GM23338 (cell line): ENCODE data around the gene WDR20. TPM values are rescaled to one million over a fixed set of nuclear protein-coding genes. Genes with fewer than 3 reads are reported as not detected.

Source experiments
- ATAC-seq: fragments of 200-7000 bp; cut with Tn5 transposase; 3 replicates; pipeline ENCODE4 v1.9.1; 2020
- DNase-seq: peaks from one replicate; pipeline ENCODE4 v3.0.0-alpha.2; 2015; ENCODE audit warnings: low spot score
- H2AFZ ChIP-seq: fragments of 200-600 bp; sonication (generic); 2 replicates; pipeline ENCODE4 v1.8.0; 2016; ENCODE audit warnings: antibody characterized with exemption, mild to moderate bottlenecking, moderate library complexity
- H3F3A ChIP-seq: fragments of 200-600 bp; sonication (generic); replicated peaks from 2 replicates; pipeline ENCODE4 v1.8.0; 2017; ENCODE audit warnings: antibody characterized with exemption, mixed run types, low read depth
- H3K27ac ChIP-seq: fragments of 200-600 bp; sonication (generic); 2 replicates; pipeline ENCODE4 v1.6.1; 2016; ENCODE audit warnings: low read depth
- H3K27me3 ChIP-seq: fragments of 200-600 bp; sonication (generic); 2 replicates; pipeline ENCODE4 v1.8.0; 2016; ENCODE audit warnings: mild to moderate bottlenecking, mixed run types, moderate library complexity; ENCODE audit not compliant: insufficient read depth
- H3K36me3 ChIP-seq: fragments of 200-600 bp; sonication (generic); 2 replicates; pipeline ENCODE4 v1.8.0; 2016; ENCODE audit warnings: mild to moderate bottlenecking; ENCODE audit not compliant: insufficient read depth
- H3K4me1 ChIP-seq: fragments of 200-600 bp; sonication (generic); 2 replicates; pipeline ENCODE4 v1.8.0; 2016; ENCODE audit warnings: mild to moderate bottlenecking, moderate library complexity; ENCODE audit not compliant: insufficient read depth
- H3K4me2 ChIP-seq: fragments of 200-600 bp; sonication (generic); 2 replicates; pipeline ENCODE4 v1.7.1; 2017; ENCODE audit warnings: mixed run types
- H3K4me3 ChIP-seq: fragments of 200-600 bp; sonication (generic); 2 replicates; pipeline ENCODE4 v1.6.1; 2016; ENCODE audit warnings: mixed run types
- H3K79me2 ChIP-seq: fragments of 200-600 bp; sonication (generic); replicated peaks from 2 replicates; pipeline ENCODE4 v1.8.0; 2017; ENCODE audit warnings: mild to moderate bottlenecking; ENCODE audit not compliant: insufficient read depth
- H3K9me2 ChIP-seq: fragments of 200-600 bp; sonication (generic); 2 replicates; pipeline ENCODE4 v1.8.0; 2017; ENCODE audit not compliant: insufficient read depth
- H4K20me1 ChIP-seq: fragments of 200-600 bp; sonication (generic); replicated peaks from 2 replicates; pipeline ENCODE4 v1.8.0; 2017; ENCODE audit warnings: mild to moderate bottlenecking; ENCODE audit not compliant: insufficient read depth
- H3K27ac Mint-ChIP-seq: 2 replicates; pipeline ENCODE4 v1.8.0; 2020; ENCODE audit warnings: inconsistent platforms, mild to moderate bottlenecking, moderate library complexity, mixed read lengths
- H3K27me3 Mint-ChIP-seq: 3 replicates; pipeline ENCODE4 v1.8.0; 2022; ENCODE audit warnings: low read depth, mild to moderate bottlenecking, moderate library complexity, mixed read lengths, inconsistent platforms; ENCODE audit not compliant: insufficient read depth, poor library complexity
- H3K36me3 Mint-ChIP-seq: 3 replicates; pipeline ENCODE4 v1.8.0; 2021; ENCODE audit warnings: low read depth, mild to moderate bottlenecking, inconsistent platforms, moderate library complexity, mixed read lengths
- H3K4me1 Mint-ChIP-seq: 3 replicates; pipeline ENCODE4 v1.8.0; 2020; ENCODE audit warnings: mild to moderate bottlenecking, inconsistent platforms, mixed read lengths
- H3K4me3 Mint-ChIP-seq: 3 replicates; pipeline ENCODE4 v1.8.0; 2021; ENCODE audit warnings: moderate library complexity, mild to moderate bottlenecking, inconsistent platforms, mixed read lengths
- H3K9me3 Mint-ChIP-seq: 3 replicates; pipeline ENCODE4 v1.8.0; 2020; ENCODE audit warnings: moderate library complexity, mild to moderate bottlenecking, inconsistent platforms, mixed read lengths
- CREB1 ChIP-seq: fragments of 250-450 bp; sonication (Bioruptor Pico); IDR thresholded peaks from 2 replicates; pipeline ENCODE4 v1.5.0; 2020; ENCODE audit warnings: low read depth, mild to moderate bottlenecking, moderate library complexity
- CTCF ChIP-seq, 2 experiments: fragments of 200-600 bp in 1 of 2; sonication (generic) in 1 of 2; conservative IDR thresholded peaks; 2 replicates each; pipeline versions ENCODE4 v1.5.1 to v1.6.1; 2016 to 2017; ENCODE audit warnings: antibody characterized with exemption in 2 of 2, low read depth in 2 of 2, mild to moderate bottlenecking in 2 of 2, moderate library complexity in 1 of 2
- EZH2 ChIP-seq: fragments of 200-600 bp; sonication (generic); IDR thresholded peaks from one replicate; pipeline ENCODE4 v1.8.0; 2017; ENCODE audit warnings: antibody characterized with exemption, mild to moderate bottlenecking, low read depth; ENCODE audit not compliant: unreplicated experiment
- JUNB ChIP-seq: IDR thresholded peaks from one replicate; pipeline ENCODE4 v1.6.1; 2016; ENCODE audit warnings: antibody characterized with exemption; ENCODE audit not compliant: unreplicated experiment
- NANOG ChIP-seq: IDR thresholded peaks from 2 replicates; pipeline ENCODE4 v1.6.1; 2016; ENCODE audit warnings: antibody characterized with exemption, borderline replicate concordance
- POLR2AphosphoS5 ChIP-seq: IDR thresholded peaks from 2 replicates; pipeline ENCODE4 v1.6.1; 2016; ENCODE audit warnings: antibody characterized with exemption, low read depth
- REST ChIP-seq: IDR thresholded peaks from one replicate; pipeline ENCODE4 v1.6.1; 2018; ENCODE audit warnings: antibody characterized with exemption; ENCODE audit not compliant: unreplicated experiment
- STAT1 ChIP-seq: IDR thresholded peaks from one replicate; pipeline ENCODE4 v1.6.1; 2016; ENCODE audit warnings: antibody characterized with exemption; ENCODE audit not compliant: unreplicated experiment
- ZNF114 ChIP-seq: fragments of 250-450 bp; sonication (Bioruptor Pico); IDR thresholded peaks from 2 replicates; pipeline ENCODE4 v1.5.0; 2020; ENCODE audit warnings: mild to moderate bottlenecking, moderate library complexity
- ZNF331 ChIP-seq: fragments of 250-450 bp; sonication (Bioruptor Pico); IDR thresholded peaks from 2 replicates; pipeline ENCODE4 v1.5.0; 2020; ENCODE audit warnings: low read depth, mild to moderate bottlenecking, moderate library complexity
- polyA plus RNA-seq: library from polyadenylated mRNA; unstranded; fragments of >200 nt; fragmentation: Nextera tagmentation; extraction: Ambion mirVana; gene quantifications from 2 replicates; pipeline ENCODE4 v1.2.1, GENCODE V29; 2016
- total RNA-seq: library from RNA; depleted of rRNA; stranded (reverse); fragments of >200 nt; shearing (Covaris generic); gene quantifications from 2 replicates; pipeline ENCODE4 v1.2.3, GENCODE V29; 2014

The WDR20 gene
- total and polyA plus RNA-seq, 2 experiments from 2014 or later, result 17.9 to 21.0 TPM

GRCh38 chr14:102236026-102236425 lies 96.3 kb downstream of the WDR20 start (continued):
- no peak for TF ChIP-seq POLR2AphosphoS5
- no peak for TF ChIP-seq JUNB
- no peak for TF ChIP-seq NANOG
- TF ChIP-seq CTCF (conservative IDR thresholded peaks at IDR 0.05; ENCODE audit: low read depth in 2 of 2), result no peak
- no peak for TF ChIP-seq CREB1 (CRISPR knock-in tag)
- no peak for TF ChIP-seq EZH2
- no peak for TF ChIP-seq STAT1
- TF ChIP-seq ZNF114 (CRISPR knock-in tag), result no peak

- H3F3A ChIP-seq, result no peaks in the 10 kb centered on the region
- H3K27me3 Mint-ChIP-seq, result no peaks in the 10 kb centered on the region
- TF ChIP-seq EZH2, result no peak
- TF ChIP-seq NANOG, result no peak
- no peak for TF ChIP-seq JUNB
- no peak for TF ChIP-seq CTCF (conservative IDR thresholded peaks at IDR 0.05; ENCODE audit: low read depth in 2 of 2)
- no peak for TF ChIP-seq ZNF331 (CRISPR knock-in tag)
- H3K27me3 ChIP-seq, result no peaks in the 10 kb centered on the region
- H3K4me1 ChIP-seq, result peaks cover 11% of the 10 kb centered on the region
- no peak overlapping the region for H3K4me2 ChIP-seq
- H3K9me3 Mint-ChIP-seq, result no peaks in the 10 kb centered on the region; the same call in 2 of the 3 replicates
- H3K4me1 Mint-ChIP-seq, result no peaks in the 10 kb centered on the region; the same call in 2 of the 3 replicates
- no peaks in the 10 kb centered on the region for H4K20me1 ChIP-seq
- H3K79me2 ChIP-seq, result no peaks in the 10 kb centered on the region
- no peaks in the 10 kb centered on the region for H3K9me2 ChIP-seq
- no peak overlapping the region for H3K27ac Mint-ChIP-seq
- H3K36me3 Mint-ChIP-seq, result peaks cover 3% of the 10 kb centered on the region; the same call in 1 of the 3 replicates
- no peak overlapping the region for H3K27ac ChIP-seq
- H3K4me3 Mint-ChIP-seq, result no peak overlapping the region
- H3K4me3 ChIP-seq, result no peak overlapping the region
- DNase-seq, result no peak
- no peak overlapping the region for H2AFZ ChIP-seq
- ATAC-seq, result no peak
- H3K36me3 ChIP-seq, result no peaks in the 10 kb centered on the region
Observed at GRCh38 chr14:102238131-102238530, 98.4 kb downstream of the WDR20 start.

GRCh38 chr14:102238766-102239165 lies 99.1 kb downstream of the WDR20 start:
- no peaks in the 10 kb centered on the region; the same call in 2 of the 3 replicates for H3K9me3 Mint-ChIP-seq
- TF ChIP-seq ZNF331 (CRISPR knock-in tag) (no peak), STAT1 (no peak), REST (no peak)

More at GRCh38 chr14:102238766-102239165, 99.1 kb downstream of the WDR20 start:
- Histone ChIP-seq H3K36me3 (no peaks in the 10 kb centered on the region), H3F3A (no peaks in the 10 kb centered on the region), H4K20me1 (no peaks in the 10 kb centered on the region), H3K27me3 (no peaks in the 10 kb centered on the region), H2AFZ (no peak overlapping the region), H3K79me2 (no peaks in the 10 kb centered on the region), H3K4me1 (peaks cover 11% of the 10 kb centered on the region), H3K4me3 (no peak overlapping the region), H3K4me2 (no peak overlapping the region), H3K9me2 (no peaks in the 10 kb centered on the region), H3K27ac (no peak overlapping the region)
- Mint-ChIP-seq H3K4me1 (no peaks in the 10 kb centered on the region; the same call in 2 of the 3 replicates), H3K27ac (no peak overlapping the region), H3K27me3 (no peaks in the 10 kb centered on the region), H3K4me3 (no peak overlapping the region), H3K36me3 (peaks cover 3% of the 10 kb centered on the region; the same call in 1 of the 3 replicates)
- ATAC-seq (no peak), DNase-seq (no peak)
